WTC11 (cell line): ENCODE results near the gene C1QTNF1.

Experiments
- ATF2 ChIP-seq: sonication (generic); formaldehyde crosslinking; IDR thresholded peaks from 2 replicates; pipeline ENCODE4 v1.8.1; 2022; ENCODE audit warnings: low read depth, missing genetic modification reagents, borderline replicate concordance
- CTCF ChIP-seq: fragments of 200-600 bp; IDR thresholded peaks from 2 replicates; pipeline ENCODE4 v1.8.0; 2022; ENCODE audit warnings: antibody characterized with exemption
- FOXJ3 ChIP-seq: sonication (generic); formaldehyde crosslinking; IDR thresholded peaks from 2 replicates; pipeline ENCODE4 v1.9.0; 2021; ENCODE audit warnings: missing genetic modification reagents, mild to moderate bottlenecking, borderline replicate concordance
- MAX ChIP-seq: sonication (generic); formaldehyde crosslinking; IDR thresholded peaks from 2 replicates; pipeline ENCODE4 v1.8.0; 2022; ENCODE audit warnings: mild to moderate bottlenecking, missing genetic modification reagents
- NR3C1 ChIP-seq: sonication (generic); formaldehyde crosslinking; conservative IDR thresholded peaks from 2 replicates; pipeline ENCODE4 v1.8.1; 2023; ENCODE audit warnings: low read depth, mild to moderate bottlenecking, missing genetic modification reagents
- PRDM15 ChIP-seq: sonication (generic); formaldehyde crosslinking; IDR thresholded peaks from 2 replicates; pipeline ENCODE4 v1.8.0; 2022; ENCODE audit warnings: missing genetic modification reagents
- PRRX2 ChIP-seq: fragments of 250-450 bp; sonication (Bioruptor Pico); IDR thresholded peaks from 2 replicates; pipeline ENCODE4 v1.8.0; 2021; ENCODE audit warnings: mild to moderate bottlenecking
- ZBTB21 ChIP-seq: sonication (generic); formaldehyde crosslinking; IDR thresholded peaks from 2 replicates; pipeline ENCODE4 v1.8.1; 2023; ENCODE audit warnings: mild to moderate bottlenecking, missing genetic modification reagents, borderline replicate concordance
- ZMAT4 ChIP-seq: fragments of 250-450 bp; sonication (Bioruptor Pico); IDR thresholded peaks from 2 replicates; pipeline ENCODE4 v1.9.0; 2021; ENCODE audit warnings: mild to moderate bottlenecking
- ZNF671 ChIP-seq: fragments of 250-450 bp; sonication (Bioruptor Pico); IDR thresholded peaks from 2 replicates; pipeline ENCODE4 v1.8.0; 2021; ENCODE audit warnings: mild to moderate bottlenecking

- no peak for TF ChIP-seq ZMAT4 (CRISPR knock-in tag)
- TF ChIP-seq ATF2 (CRISPR knock-in tag): no peak
- no peak for TF ChIP-seq CTCF
- no peak for TF ChIP-seq PRRX2 (CRISPR knock-in tag)
- TF ChIP-seq MAX (CRISPR knock-in tag): no peak
- TF ChIP-seq ZBTB21 (CRISPR knock-in tag): no peak
- no peak for TF ChIP-seq PRDM15 (CRISPR knock-in tag)
- no peak for TF ChIP-seq FOXJ3 (CRISPR knock-in tag)
- TF ChIP-seq ZNF671 (CRISPR knock-in tag): no peak
- TF ChIP-seq NR3C1 (CRISPR knock-in tag): no peak
Observed at GRCh38 chr17:79038545-79039135, 14.7 kb downstream of the C1QTNF1 start.
